AG08396 (cell line): ENCODE results near the gene PRKAR2A.
"Not testable (repeated sequence)": the region's sequence is repeated elsewhere in the genome, so short reads cannot be mapped to it uniquely, and the experiment has no call there.

Experiments
- DNase-seq: peaks from one replicate; pipeline ENCODE4 v3.0.0; 2012; ENCODE audit warnings: low spot score, mixed read lengths

Gene PRKAR2A

DNA sequence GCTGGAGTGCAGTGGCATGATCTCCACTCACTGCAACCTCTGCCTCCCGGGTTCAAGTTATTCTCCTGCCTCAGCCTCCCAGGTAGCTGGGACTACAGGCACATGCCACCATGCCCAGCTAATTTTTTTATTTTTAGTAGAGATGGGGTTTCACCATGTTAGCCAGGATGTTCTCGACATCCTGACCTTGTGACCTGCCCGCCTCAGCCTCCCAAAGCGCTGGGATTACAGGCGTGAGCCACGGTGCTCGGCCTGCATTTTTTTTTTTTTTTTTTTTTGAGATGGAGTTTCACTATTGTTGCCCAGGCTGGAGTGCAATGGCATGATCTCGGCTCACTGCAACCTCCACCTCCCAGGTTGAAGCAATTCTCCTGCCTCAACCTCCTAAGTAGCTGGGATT is 69.1 kb downstream of the PRKAR2A start:
- not testable (repeated sequence) for DNase-seq

- DNase-seq, result no peak
These were observed 70.8 kb downstream of the PRKAR2A start for GRCh38 chr3:48776854-48777253.

- DNase-seq, result no peak
These were observed 77.5 kb downstream of the PRKAR2A start for GRCh38 chr3:48770192-48770502.

DNA sequence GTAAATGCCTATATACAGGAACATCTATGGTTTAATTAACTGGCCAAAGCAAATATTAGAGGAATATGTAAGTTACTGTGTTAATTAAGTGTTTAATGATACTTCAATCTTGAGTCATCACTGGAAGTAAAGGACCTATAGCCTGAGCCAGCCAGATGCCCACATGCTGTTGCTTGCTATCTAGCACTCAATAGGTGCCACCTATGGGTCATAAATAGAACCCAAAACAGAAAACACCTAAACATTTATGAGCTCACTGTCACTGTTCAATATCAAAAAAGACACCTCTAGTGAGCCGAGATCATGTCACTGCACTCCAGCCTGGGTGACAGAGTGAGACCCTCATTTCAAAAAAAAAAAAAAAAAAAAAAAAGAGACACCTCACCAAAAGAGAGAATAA is 82.3 kb downstream of the PRKAR2A start:
- DNase-seq, result no peak

DNA sequence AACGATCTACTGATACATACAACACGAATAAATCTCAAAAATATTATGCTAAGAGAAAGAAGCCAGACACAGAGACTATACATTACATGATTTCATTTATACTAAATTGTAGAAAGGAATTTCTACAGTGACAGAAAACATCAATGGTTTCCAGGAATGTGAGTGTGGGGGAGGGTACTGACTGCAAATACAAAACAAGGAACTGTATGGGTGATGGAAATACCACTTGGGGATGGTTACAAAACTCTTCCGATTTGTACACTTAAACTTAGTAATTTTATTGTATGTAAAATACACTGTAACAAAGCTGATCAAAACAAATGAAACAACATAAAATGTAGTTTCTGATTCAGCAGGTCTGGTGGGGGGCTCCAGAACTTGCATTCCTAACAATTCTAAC is 84.9 kb downstream of the PRKAR2A start:
- no peak for DNase-seq

GRCh38 chr3:48759991-48760540 is 87.6 kb downstream of the PRKAR2A start:
- DNase-seq, result not testable (repeated sequence)

- DNase-seq, result not testable (repeated sequence)
These were observed 88.1 kb downstream of the PRKAR2A start for GRCh38 chr3:48759531-48759930.

DNA sequence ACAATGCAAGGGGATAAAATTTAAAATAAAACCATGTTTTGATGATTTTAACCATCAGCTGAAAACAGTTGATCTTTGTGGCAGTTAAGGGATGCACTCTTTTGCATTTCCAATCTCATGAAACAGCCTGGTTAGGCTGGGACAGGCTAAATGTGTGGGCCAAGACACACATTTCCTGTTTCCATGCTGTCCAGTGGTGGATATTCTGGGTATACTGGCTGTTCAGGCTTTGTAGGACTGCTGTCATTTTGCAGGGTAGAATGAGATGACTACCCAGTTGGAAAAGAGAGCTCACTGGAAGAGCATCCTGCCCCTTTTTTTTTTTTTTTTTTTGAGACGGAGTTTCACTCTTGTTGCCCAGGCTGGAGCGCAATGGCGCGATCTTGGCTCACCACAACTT is 88.6 kb downstream of the PRKAR2A start:
- no peak for DNase-seq

DNA sequence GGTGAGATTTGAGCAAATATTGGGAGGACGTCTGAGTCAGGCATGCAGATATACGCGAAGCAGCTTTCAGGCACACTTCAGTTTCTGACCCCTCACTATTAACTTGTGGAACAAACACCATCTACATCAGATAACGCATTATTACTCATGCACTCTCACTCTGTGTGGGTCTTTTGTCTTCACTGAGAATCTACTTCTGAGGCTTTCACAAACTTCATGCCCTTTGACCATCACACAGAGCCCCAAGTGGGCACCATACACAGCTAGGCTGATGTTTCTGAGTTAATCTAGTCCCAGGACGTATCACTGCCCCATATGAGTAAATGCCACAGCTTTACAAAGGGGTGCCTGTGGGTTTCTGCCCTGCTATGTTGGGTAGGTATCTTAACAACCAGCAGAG is 91.0 kb downstream of the PRKAR2A start:
- no peak for DNase-seq

GRCh38 chr3:48750856-48751255 is 96.8 kb downstream of the PRKAR2A start:
- no peak for DNase-seq

- no peak for DNase-seq
These were observed 98.9 kb downstream of the PRKAR2A start for GRCh38 chr3:48748754-48749153.

DNA sequence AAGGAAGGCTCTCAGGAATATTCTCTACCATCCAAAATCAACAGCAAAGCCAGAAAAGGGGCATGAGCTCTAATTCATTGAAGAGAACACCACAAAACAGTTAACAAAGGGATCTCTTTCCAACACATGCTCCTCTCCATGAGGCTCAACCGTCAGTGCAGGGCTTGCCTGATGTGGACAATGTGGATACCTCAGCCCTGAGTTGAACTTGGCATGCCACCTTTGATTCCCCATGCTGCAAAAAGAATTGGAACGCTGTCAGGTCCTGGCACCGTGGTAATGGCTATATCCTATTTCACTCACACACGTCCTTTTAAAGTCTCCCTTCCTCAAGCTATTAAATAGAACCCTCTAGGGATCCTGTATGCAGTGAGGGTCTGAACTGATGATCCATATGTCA is 100.0 kb downstream of the PRKAR2A start:
- no peak for DNase-seq

- no peak for DNase-seq
These were observed 100.6 kb downstream of the PRKAR2A start for GRCh38 chr3:48747015-48747615.

GRCh38 chr3:48743773-48744172 is 103.9 kb downstream of the PRKAR2A start:
- no peak for DNase-seq

DNA sequence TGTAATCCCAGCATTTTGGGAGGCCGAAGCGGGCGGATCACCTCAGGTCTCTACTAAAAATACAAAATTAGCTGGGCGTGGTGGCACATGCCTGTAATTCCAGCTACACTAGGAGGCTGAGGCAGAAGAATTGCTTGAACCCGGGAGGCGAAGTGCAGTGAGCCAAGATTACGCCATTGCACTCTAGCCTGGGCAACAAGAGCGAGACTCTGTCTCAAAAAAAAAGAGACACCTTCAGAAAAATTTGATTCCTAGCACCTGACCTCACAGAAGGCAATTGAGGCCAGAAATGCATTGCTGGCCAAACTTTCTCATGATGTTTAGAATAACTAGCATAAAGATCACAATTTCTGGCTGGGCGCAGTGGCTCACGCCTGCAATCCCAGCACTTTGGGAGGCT is 106.4 kb downstream of the PRKAR2A start:
- not testable (repeated sequence) for DNase-seq

DNA sequence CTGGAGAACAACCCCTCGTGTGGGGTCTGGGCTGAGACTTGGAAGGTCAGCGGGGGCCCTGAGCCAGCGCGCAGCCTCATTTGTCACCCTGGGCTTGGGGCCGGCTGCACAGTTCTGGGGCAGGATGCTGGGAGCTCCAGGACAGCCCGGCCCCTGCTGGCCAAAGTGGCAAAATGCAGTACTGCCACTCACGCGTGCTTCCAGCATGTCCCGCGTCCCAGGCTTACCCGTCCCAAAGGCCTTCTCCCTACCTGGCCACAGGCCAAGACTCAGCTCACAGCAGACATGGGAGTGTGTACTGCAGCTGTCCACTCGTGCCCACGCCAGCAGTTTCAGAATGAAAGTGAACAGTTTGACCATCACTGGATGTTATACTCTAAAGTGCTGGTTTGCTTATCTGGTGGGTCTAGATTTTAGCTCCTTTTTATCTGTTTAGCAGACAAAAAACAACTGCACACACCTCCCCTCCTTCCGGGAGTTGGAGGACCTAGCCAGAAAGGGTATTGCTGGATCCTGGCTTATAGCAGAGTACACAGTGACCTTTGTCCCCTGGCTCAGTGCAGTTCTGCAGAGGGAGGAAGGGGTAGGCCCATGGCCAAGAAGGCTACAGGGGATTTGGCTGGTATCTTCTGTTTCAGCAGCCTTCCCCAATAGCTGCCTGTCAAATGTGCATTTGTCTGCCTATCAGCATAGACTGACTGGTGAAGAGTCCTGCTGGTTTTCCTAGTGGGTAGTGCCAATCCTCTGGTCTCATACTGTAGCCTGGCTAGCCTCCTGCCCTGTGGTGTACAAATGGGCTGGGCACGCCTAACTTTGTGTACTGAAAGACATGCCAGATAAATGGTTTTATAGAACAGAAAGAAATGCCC is 107.5 kb downstream of the PRKAR2A start:
- peak; percentile 93 for DNase-seq

DNA sequence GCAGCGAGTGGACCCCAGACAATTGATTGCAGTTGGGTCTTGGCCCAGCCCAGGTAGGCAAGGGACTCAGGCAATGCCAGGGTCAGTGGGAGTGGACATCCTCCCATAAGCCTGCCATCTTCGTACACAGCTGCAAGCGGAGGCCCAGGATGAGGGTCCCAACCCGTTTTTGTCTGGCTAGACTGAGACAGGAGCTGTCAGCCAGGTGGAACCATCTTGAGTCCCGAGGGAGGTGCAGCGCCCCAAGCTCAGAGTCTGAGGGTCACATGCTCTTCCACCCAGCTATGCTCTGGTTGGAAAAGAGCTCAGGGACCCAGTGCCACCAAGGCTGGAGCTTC is 108.1 kb downstream of the PRKAR2A start:
- no peak for DNase-seq

- no peak for DNase-seq
These were observed 108.6 kb downstream of the PRKAR2A start for GRCh38 chr3:48738926-48739616.

GRCh38 chr3:48738144-48738536 is 109.5 kb downstream of the PRKAR2A start:
- no peak for DNase-seq

- not testable (repeated sequence) for DNase-seq
These were observed 112.5 kb downstream of the PRKAR2A start for GRCh38 chr3:48735075-48735767.

GRCh38 chr3:48734541-48734940 is 113.1 kb downstream of the PRKAR2A start:
- not testable (repeated sequence) for DNase-seq

- DNase-seq, result not testable (repeated sequence)
These were observed 113.7 kb downstream of the PRKAR2A start for GRCh38 chr3:48733752-48734518.
